Mucosa of stomach (tissue), 1 donor: ENCODE data around the gene ZNF234.
A peak's percentile ranks its signal among the peaks of the same experiment; 100 is the strongest.
"Not testable (repeated sequence)": the region's sequence is repeated elsewhere in the genome, so short reads cannot be mapped to it uniquely, and the experiment has no call there.

Source experiments
- H3K27me3 ChIP-seq: one replicate; pipeline ENCODE4 v1.7.0; 2013; ENCODE audit warnings: mild to moderate bottlenecking, low read length; ENCODE audit not compliant: control insufficient read depth, insufficient read depth
- H3K36me3 ChIP-seq: one replicate; pipeline ENCODE4 v1.7.0; 2013; ENCODE audit warnings: low read length; ENCODE audit not compliant: control insufficient read depth, insufficient read depth
- H3K4me1 ChIP-seq: one replicate; pipeline ENCODE4 v1.7.0; 2013; ENCODE audit warnings: mild to moderate bottlenecking, low read length; ENCODE audit not compliant: control insufficient read depth, insufficient read depth
- H3K4me3 ChIP-seq: one replicate; pipeline ENCODE4 v1.7.0; 2013; ENCODE audit warnings: low read length
- H3K9ac ChIP-seq: one replicate; pipeline ENCODE4 v1.7.0; 2013; ENCODE audit warnings: mild to moderate bottlenecking, low read length, moderate library complexity
- H3K9me3 ChIP-seq: one replicate; pipeline ENCODE4 v1.7.0; 2013; ENCODE audit warnings: mild to moderate bottlenecking, low read length, moderate library complexity; ENCODE audit not compliant: control insufficient read depth
- donor health status: Pancreatic carcinoma.

The ZNF234 gene

DNA sequence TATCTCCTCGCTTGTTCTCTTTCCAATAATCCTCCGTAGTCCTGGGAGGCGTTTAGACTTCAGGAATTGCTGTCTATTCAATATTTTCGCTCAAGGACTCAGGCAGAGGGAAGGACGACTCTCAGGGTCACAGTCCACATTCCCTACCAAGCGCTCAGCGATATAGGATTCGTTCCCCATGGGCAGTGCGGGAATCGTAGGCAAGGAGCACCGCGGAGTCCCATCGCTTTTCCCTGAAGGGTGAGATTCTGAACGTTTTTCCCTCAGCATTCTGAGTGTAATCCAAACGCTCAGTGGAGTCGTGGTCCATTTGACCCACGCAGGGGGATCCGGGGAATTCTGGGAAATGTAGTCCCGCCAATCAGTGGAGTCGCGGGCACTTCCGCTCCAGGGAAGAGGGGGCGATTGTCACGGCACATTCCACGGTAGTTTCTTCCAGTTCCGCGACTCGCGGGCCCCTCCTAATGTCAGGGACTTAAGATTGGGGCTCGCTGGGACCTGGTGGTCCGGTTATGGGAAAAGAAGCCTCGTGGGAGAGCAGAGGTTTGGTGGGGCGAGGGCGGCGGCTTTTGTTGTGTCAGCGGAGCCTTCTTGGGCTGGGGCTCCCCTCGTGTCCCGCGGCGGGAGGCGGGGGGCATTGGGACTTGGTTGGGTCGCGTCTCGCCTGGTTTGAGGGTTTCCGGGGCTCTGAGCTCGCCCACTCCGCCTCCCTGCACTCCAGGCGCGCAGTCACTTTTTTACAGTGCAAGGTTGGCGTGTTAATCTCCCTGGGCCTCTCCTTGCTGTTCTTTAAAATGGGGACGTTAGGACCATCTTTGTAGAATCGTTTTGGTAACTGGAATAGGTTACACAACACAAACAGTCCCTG, at the start of gene ZNF234:
Gene ZNF234, plus strand, starts transcription at position 364 of the 868 bp plus-strand sequence. CDS start 3,079 bp downstream, outside the sequence.
- no peaks in the 10 kb centered on the region for H3K36me3 ChIP-seq
- no peaks in the 10 kb centered on the region for H3K9me3 ChIP-seq
- H3K4me1 ChIP-seq, result no peaks in the 10 kb centered on the region
- no peaks in the 10 kb centered on the region for H3K27me3 ChIP-seq
- H3K4me3 ChIP-seq, result peak within 1 kb of the TSS; percentile 70
- H3K9ac ChIP-seq, result peak within 1 kb of the TSS; percentile 84

DNA sequence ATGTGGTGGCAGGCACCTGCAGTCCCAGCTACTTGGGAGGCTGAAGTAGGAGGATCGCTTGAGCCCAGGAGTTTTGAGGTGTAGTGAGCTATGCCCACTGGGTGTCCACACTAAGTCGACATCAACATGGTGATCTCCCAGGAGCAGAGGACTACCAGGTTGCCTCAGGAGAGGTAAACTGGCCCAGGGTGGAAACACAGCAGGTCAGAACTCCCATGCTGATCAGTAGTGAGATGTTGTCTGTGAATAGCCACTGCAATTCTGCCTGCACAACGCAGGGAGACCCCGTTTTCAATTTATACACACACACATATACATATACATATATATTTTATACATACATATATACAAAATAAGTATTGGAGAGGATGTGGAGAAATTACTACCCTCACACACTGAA, 49.2 kb upstream of the ZNF234 start:
- no peaks in the 10 kb centered on the region for H3K27me3 ChIP-seq
- H3K36me3 ChIP-seq, result no peaks in the 10 kb centered on the region
- H3K4me1 ChIP-seq, result no peaks in the 10 kb centered on the region
- H3K9ac ChIP-seq, result no peak overlapping the region
- H3K4me3 ChIP-seq, result no peak overlapping the region
- no peaks in the 10 kb centered on the region for H3K9me3 ChIP-seq

DNA sequence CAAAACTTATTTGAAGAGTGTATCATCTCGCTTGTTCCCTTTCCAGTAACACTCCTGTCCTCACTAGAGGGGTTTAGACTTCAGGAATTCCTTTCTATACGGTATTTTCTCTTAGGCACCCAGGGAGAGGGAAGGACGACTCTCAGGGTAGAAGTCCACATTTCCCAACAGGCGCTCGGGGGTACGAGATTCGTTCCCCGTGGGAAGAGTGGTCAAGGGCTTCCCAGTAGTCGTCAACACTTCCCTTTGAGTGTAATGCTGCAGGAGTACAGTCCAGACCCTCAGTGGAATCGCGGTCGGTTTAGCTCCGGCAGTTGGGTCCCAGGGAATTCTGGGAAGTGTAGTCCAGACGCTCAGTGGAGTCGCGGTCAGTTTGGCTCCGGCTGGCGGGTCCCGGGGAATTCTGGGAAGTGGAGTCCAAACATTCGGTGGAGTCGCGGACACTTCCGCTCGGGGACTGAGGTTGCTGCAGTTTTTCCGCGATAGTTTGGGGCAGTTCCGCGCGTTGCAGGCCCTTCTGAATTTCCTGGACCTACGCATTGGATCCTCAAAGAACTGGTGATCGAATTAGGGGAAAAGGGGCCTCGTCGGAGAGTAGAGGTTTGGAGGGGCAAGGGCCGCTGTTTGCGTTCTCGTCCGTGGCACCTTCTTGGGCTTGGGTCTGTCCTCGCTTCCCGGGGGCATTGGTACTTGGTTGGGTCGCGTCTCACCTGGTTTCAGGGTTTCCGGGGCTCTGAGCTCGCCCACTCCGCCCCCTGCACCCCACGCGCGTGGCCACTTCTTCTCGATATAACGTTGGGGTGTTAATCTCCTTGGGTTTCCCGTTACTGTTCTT, 47.2 kb upstream of the ZNF234 start, which contains the start of gene ZNF224:
Gene ZNF224, plus strand, starts transcription at position 431 of the 835 bp plus-strand sequence. CDS start 3,513 bp downstream, outside the sequence.
- H3K4me3 ChIP-seq, result peak within 1 kb of the TSS; percentile 58
- H3K4me1 ChIP-seq, result no peaks in the 10 kb centered on the region
- no peaks in the 10 kb centered on the region for H3K9me3 ChIP-seq
- H3K27me3 ChIP-seq, result no peaks in the 10 kb centered on the region
- no peaks in the 10 kb centered on the region for H3K36me3 ChIP-seq
- peak within 1 kb of the TSS; percentile 92 for H3K9ac ChIP-seq

DNA sequence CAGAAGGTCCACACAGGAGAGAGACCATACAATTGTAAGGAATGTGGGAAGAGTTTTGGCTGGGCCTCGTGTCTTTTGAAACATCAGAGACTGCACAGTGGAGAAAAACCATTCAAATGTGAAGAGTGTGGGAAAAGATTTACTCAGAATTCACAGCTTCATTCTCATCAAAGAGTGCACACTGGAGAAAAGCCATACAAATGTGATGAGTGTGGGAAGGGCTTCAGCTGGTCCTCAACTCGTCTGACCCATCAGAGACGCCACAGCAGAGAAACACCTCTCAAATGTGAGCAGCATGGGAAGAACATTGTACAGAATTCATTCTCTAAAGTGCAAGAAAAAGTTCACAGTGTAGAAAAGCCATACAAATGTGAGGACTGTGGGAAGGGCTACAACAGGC, 33.6 kb upstream of the ZNF234 start:
- H3K27me3 ChIP-seq, result no peaks in the 10 kb centered on the region
- no peak overlapping the region for H3K4me3 ChIP-seq
- H3K9ac ChIP-seq, result no peak overlapping the region
- no peaks in the 10 kb centered on the region for H3K4me1 ChIP-seq
- H3K9me3 ChIP-seq, result peaks cover 20% of the 10 kb centered on the region
- peaks cover 11% of the 10 kb centered on the region for H3K36me3 ChIP-seq

DNA sequence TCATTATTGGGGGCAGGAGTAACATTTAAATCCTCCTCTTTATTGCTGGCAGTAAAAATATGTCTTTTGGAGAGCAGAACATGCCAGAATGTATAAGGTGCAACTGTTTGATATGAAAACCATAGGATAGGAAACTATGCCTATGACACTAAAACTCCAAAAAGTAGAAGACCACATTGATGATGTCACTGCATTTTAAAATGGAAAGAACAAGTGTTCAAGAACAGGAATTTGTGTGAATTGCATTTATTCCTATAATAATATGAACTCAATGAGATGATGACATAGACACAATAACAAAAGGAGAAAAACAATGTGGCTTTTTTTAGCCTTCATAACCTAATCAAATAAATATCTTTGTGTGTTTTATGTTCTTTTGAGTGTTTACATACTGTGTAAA, 31.9 kb upstream of the ZNF234 start:
- Histone ChIP-seq H3K9me3 (peaks cover 20% of the 10 kb centered on the region), H3K4me3 (no peak overlapping the region), H3K9ac (no peak overlapping the region), H3K27me3 (no peaks in the 10 kb centered on the region), H3K4me1 (no peaks in the 10 kb centered on the region), H3K36me3 (peaks cover 11% of the 10 kb centered on the region)

DNA sequence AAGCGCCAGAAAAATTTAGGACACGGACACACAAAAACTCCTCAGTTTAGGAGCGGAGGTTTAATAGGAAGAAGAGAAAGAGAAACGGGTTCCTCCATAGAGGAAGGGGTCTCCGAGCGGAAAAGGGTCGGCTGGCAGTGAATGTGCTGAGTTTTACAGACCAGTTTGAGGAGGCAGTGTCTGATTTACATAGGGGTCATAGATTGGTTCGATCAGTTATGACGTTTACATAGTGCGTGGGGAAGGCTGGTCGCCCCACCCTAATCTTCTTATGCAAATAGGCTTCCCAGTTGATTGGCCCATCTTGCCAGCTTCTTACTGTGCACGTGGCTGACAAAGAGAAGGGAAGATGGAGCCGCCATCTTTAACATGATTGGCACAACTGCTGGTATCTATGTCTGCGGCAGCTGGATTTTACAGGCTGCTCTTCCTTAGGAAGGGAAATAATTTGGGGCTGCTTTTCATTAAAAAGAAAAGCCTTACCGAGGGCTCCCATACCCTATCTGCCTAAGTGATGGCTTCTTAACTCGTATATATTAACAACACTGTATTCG, 29.4 kb upstream of the ZNF234 start:
- no peak overlapping the region for H3K4me3 ChIP-seq
- H3K9me3 ChIP-seq, result peaks cover 12% of the 10 kb centered on the region
- no peaks in the 10 kb centered on the region for H3K4me1 ChIP-seq
- no peak overlapping the region for H3K9ac ChIP-seq
- peaks cover 2% of the 10 kb centered on the region for H3K36me3 ChIP-seq
- H3K27me3 ChIP-seq, result no peaks in the 10 kb centered on the region

DNA sequence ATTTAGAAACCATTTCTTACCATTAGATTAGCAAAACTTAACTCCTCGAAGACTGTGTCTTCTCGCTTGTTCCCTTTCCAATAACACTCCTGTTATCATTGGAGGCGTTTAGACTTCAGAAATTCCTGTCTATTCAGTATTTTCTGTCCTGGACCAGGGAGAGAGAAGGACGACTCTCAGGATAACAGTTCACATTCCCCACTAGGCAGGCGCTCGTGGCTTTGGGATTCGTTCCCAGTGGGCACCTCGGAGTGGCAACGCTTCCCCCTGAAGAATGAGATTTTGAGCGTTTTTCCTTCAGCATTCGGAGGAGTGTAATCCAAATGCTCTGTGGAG, 28.6 kb upstream of the ZNF234 start:
- H3K9me3 ChIP-seq, result peaks cover 4% of the 10 kb centered on the region

DNA sequence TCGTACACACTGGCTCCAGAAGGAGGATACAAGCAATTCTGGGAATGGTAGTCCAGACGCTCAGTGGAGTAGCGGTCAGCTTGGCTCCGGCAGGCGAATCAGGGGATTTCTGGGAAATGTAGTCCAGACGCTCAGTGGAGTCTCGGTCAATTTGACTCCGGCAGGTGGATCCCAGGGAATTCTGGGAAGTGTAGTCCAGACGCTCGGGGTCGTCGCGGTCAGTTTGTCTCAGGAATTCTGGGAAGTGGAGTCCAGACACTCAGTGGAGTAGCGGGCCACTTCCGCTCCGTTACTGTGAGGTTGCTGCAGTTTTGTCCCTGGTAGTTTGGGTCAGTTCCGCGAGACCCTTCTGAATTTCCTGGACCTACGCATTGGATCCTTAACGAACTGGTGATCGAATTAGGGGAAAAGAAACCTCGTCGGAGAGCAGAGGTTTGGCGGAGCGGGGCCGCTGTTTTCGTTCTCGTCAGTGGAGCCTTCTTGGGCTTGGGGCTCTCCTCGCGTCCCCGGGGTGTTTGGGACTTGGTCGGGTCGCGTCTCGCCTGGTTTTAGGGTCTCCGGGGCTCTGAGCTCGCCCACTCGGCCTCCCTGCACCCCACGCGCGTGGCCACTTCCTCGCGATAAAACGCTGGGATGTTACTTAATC, 28.1 kb upstream of the ZNF234 start, which contains the start of gene ZNF225:
Gene ZNF225, plus strand, starts transcription at position 262 of the 646 bp plus-strand sequence. CDS start 2,429 bp downstream, outside the sequence.
- Histone ChIP-seq H3K36me3 (no peaks in the 10 kb centered on the region), H3K4me3 (peak within 1 kb of the TSS; percentile 84), H3K4me1 (no peaks in the 10 kb centered on the region), H3K9me3 (no peaks in the 10 kb centered on the region), H3K9ac (peak within 1 kb of the TSS; percentile 70), H3K27me3 (no peaks in the 10 kb centered on the region)

More for the DNA sequence above, 28.6 kb upstream of the ZNF234 start:
- Histone ChIP-seq H3K9ac (peak overlapping the region; percentile 70), H3K27me3 (no peaks in the 10 kb centered on the region), H3K36me3 (no peaks in the 10 kb centered on the region), H3K4me3 (peak overlapping the region; percentile 84), H3K4me1 (no peaks in the 10 kb centered on the region)

DNA sequence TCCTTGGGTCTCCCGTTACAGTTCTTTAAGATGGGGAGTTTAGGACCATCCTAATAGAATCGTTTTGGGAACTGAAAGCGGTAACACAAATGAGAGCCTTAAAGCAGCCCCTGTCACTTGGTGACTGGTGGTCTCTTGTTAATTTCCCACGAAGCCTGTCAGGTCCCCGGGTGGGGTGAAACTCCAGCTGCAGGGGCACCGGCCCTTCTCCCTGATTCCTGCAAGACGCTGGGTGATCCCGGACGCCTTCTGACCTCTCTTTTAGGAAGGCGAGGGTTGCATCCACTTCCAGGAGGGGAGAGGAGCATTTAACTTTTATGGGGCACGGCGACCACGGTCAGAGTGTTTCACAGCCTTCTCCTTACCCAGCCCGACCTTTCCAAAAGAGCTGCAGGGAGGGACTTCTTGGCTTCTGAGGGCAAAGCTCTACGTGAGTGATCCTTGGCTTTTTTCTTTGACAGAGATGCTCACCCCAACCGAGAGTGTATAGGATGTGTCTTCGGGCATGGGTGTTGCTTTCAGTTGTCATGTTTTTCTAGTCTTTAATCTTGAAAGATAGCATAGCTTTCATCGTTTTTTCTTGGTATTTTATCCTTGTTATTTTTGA, 27.5 kb upstream of the ZNF234 start:
- Histone ChIP-seq H3K27me3 (no peaks in the 10 kb centered on the region), H3K9ac (peak overlapping the region; percentile 70), H3K36me3 (no peaks in the 10 kb centered on the region), H3K4me1 (no peaks in the 10 kb centered on the region), H3K9me3 (no peaks in the 10 kb centered on the region), H3K4me3 (peak overlapping the region; percentile 84)

DNA sequence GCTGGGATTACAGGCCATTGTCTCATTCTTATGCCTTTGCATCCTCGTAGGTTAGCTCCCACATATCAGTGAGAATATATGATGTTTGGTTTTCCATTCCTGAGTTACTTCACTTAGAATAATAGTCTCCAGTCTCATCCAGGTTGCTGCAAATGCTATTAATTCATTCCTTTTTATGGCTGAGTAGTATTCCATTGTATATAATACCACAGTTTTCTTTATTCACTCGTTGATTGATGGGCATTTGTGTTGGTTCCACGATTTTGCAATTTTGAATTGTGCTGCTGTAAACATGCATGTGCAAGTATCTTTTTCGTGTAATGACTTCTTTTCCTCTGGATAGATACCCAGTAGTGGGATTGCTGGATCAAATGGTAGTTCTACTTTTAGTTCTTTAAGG, 20.2 kb upstream of the ZNF234 start:
- H3K4me3 ChIP-seq, H3K9me3 ChIP-seq, H3K4me1 ChIP-seq, H3K36me3 ChIP-seq, H3K9ac ChIP-seq, H3K27me3 ChIP-seq: not testable (repeated sequence)

DNA sequence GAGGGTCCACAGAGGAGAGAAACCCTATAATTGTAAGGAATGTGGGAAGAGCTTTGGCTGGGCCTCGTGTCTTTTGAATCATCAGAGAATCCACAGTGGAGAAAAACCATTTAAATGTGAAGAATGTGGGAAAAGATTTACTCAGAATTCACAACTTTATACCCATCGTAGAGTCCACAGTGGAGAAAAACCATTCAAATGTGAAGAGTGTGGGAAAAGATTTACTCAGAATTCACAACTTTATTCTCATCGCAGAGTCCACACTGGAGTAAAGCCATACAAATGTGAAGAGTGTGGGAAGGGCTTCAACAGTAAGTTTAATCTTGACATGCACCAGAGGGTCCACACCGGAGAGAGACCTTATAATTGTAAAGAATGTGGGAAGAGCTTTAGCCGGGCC, 9.4 kb upstream of the ZNF234 start:
- Histone ChIP-seq H3K9ac (no peak overlapping the region), H3K4me3 (no peak overlapping the region), H3K27me3 (no peaks in the 10 kb centered on the region), H3K4me1 (no peaks in the 10 kb centered on the region), H3K36me3 (peaks cover 6% of the 10 kb centered on the region), H3K9me3 (peaks cover 10% of the 10 kb centered on the region)
